Fibroblast of lung (primary cell): Measurements from ENCODE around the gene TCP11. TPM values are rescaled to one million over a fixed set of nuclear protein-coding genes. Genes with fewer than 3 reads are reported as not detected.

ENCODE experiments used
- DNase-seq, 2 donors: peaks; one replicate each; pipeline versions ENCODE4 v3.0.0 to v3.0.0-alpha.2; 2010; ENCODE audit warnings: low read depth in 2 of 2
- H2AFZ ChIP-seq: 2 replicates; pipeline ENCODE4 v1.5.1; 2012; ENCODE audit warnings: low read length, control low read depth, inconsistent platforms
- H3K27ac ChIP-seq: 2 replicates; pipeline ENCODE4 v1.5.1; 2011; ENCODE audit warnings: low read length, control low read depth; ENCODE audit not compliant: insufficient read depth
- H3K27me3 ChIP-seq: 2 replicates; pipeline ENCODE4 v1.5.1; 2011; ENCODE audit warnings: mild to moderate bottlenecking, low read length; ENCODE audit not compliant: control insufficient read depth, insufficient read depth
- H3K36me3 ChIP-seq: 2 replicates; pipeline ENCODE4 v1.5.1; 2011; ENCODE audit warnings: low read length; ENCODE audit not compliant: control insufficient read depth, insufficient read depth
- H3K4me1 ChIP-seq: 2 replicates; pipeline ENCODE4 v1.5.1; 2011; ENCODE audit warnings: low read length; ENCODE audit not compliant: control insufficient read depth, insufficient read depth; ENCODE audit errors: extremely low read depth
- H3K4me2 ChIP-seq: 2 replicates; pipeline ENCODE4 v1.5.1; 2011; ENCODE audit warnings: low read length, control low read depth; ENCODE audit not compliant: insufficient read depth; ENCODE audit errors: extremely low read depth
- H3K4me3 ChIP-seq, 4 experiments: fragments of 200-600 bp in 1 of 4; sonication (generic) in 1 of 4; replicated peaks in 1 of 4; 2 replicates each; pipeline ENCODE4 v1.5.1; 2011 to 2016; ENCODE audit warnings: low read length in 4 of 4, low read depth in 3 of 4, mild to moderate bottlenecking in 3 of 4, control low read depth in 2 of 4, inconsistent platforms in 1 of 4, mixed read lengths in 1 of 4; ENCODE audit not compliant: insufficient read depth in 1 of 4; ENCODE audit errors: control extremely low read depth in 1 of 4
- H3K79me2 ChIP-seq: 2 replicates; pipeline ENCODE4 v1.5.1; 2012; ENCODE audit warnings: mild to moderate bottlenecking, low read length, inconsistent platforms; ENCODE audit not compliant: control insufficient read depth, insufficient read depth
- H3K9ac ChIP-seq: 2 replicates; pipeline ENCODE4 v1.5.1; 2011; ENCODE audit warnings: mild to moderate bottlenecking, low read length, control low read depth; ENCODE audit not compliant: insufficient read depth
- H3K9me3 ChIP-seq: 2 replicates; pipeline ENCODE4 v1.5.1; 2012; ENCODE audit warnings: low read depth, low read length; ENCODE audit not compliant: control insufficient read depth, insufficient read depth
- H4K20me1 ChIP-seq: 2 replicates; pipeline ENCODE4 v1.5.1; 2011; ENCODE audit warnings: low read length; ENCODE audit not compliant: control insufficient read depth, insufficient read depth; ENCODE audit errors: extremely low read depth
- EZH2 ChIP-seq: IDR thresholded peaks from 2 replicates; pipeline ENCODE4 v1.5.1; 2012; ENCODE audit warnings: low read length, control low read depth, mild to moderate bottlenecking; ENCODE audit errors: missing control alignments
- polyA plus RNA-seq, 2 donors: library from polyadenylated mRNA; depleted of rRNA in 1 of 2; stranded (reverse) in 1 of 2; unstranded in 1 of 2; fragments of >200 nt; gene quantifications; 2 replicates each; pipeline ENCODE4 v1.2.1, GENCODE V29; 2011 to 2012; ENCODE audit warnings: missing spikeins in 1 of 2
- total RNA-seq: library from RNA; depleted of rRNA; stranded (reverse); fragments of >200 nt; gene quantifications from 2 replicates; pipeline ENCODE4 v1.2.1, GENCODE V29; 2014
- TF ChIP-seq, protein P1 (sequence below), 2 donors: IDR thresholded peaks in 1 of 2; conservative IDR thresholded peaks in 1 of 2; 1 replicate in 1 of 2; 2 replicates in 1 of 2; pipeline ENCODE4 v1.5.1; 2011 to 2012; ENCODE audit warnings: low read length in 2 of 2, control low read depth in 1 of 2, inconsistent platforms in 1 of 2, low read depth in 1 of 2, mild to moderate bottlenecking in 1 of 2

TCP11 gene
- total and polyA plus RNA-seq, 2 donors (not counting 1 experiment from before 2014, with no cell fraction given): 0.17 to 0.24 TPM

DNA sequence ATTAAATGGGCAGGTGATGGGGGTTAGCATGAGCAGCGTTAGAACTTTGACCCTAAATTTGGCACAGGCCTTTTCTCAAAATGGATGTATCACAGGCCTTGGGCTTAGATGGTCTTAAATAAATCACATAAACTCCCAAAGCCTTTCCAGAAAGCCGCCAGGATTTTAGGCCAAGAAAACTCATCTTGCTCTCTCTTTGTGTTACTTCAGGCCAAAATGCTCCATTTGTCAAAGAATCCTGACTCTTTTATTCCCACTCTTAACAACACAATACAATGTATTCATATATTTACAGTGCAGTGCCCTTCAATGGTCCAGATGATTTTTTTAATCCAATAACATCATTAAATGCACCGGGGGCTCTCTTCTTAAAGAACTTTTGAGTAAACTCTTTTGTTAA lies 5.9 kb upstream of the TCP11 start:
- TF ChIP-seq, protein P1, sequence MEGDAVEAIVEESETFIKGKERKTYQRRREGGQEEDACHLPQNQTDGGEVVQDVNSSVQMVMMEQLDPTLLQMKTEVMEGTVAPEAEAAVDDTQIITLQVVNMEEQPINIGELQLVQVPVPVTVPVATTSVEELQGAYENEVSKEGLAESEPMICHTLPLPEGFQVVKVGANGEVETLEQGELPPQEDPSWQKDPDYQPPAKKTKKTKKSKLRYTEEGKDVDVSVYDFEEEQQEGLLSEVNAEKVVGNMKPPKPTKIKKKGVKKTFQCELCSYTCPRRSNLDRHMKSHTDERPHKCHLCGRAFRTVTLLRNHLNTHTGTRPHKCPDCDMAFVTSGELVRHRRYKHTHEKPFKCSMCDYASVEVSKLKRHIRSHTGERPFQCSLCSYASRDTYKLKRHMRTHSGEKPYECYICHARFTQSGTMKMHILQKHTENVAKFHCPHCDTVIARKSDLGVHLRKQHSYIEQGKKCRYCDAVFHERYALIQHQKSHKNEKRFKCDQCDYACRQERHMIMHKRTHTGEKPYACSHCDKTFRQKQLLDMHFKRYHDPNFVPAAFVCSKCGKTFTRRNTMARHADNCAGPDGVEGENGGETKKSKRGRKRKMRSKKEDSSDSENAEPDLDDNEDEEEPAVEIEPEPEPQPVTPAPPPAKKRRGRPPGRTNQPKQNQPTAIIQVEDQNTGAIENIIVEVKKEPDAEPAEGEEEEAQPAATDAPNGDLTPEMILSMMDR (conservative IDR thresholded peaks at IDR 0.05 in 1 of 2, IDR thresholded peaks at IDR 0.05 in 1 of 2; ENCODE audit: low read depth in 1 of 2, low read length in 2 of 2): no peak
- no peak for TF ChIP-seq EZH2
- no peak overlapping the region for H3K9ac ChIP-seq
- H4K20me1 ChIP-seq: no peaks in the 10 kb centered on the region
- no peak overlapping the region for H3K4me2 ChIP-seq
- H2AFZ ChIP-seq: no peak overlapping the region
- no peaks in the 10 kb centered on the region for H3K27me3 ChIP-seq
- no peak for DNase-seq
- H3K36me3 ChIP-seq: no peaks in the 10 kb centered on the region
- no peak overlapping the region for H3K27ac ChIP-seq
- no peak overlapping the region for H3K4me3 ChIP-seq
- peaks cover 8% of the 10 kb centered on the region for H3K4me1 ChIP-seq
- H3K79me2 ChIP-seq: no peaks in the 10 kb centered on the region
- H3K9me3 ChIP-seq: no peaks in the 10 kb centered on the region

DNA sequence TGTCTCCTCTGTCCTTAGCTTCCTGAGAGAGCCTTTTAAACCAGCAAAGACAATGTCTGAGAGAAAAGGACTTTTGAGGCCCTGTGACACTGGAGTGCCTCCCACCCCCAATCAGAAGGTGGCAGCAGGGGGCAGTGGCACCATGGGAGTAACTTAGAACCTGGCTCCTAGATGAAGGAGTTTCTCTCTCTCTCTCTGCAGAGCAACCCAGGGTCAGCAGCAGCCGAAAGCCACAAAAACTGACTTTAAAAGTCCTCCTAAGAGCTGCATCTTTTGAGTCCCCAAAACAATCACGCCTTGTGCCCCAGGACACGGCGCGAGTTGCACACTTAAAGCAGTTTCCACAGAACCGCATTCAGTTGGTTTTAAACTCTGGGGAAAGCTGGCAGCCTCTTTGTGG lies 5.3 kb upstream of the TCP11 start:
- TF ChIP-seq, protein P1 (conservative IDR thresholded peaks at IDR 0.05 in 1 of 2, IDR thresholded peaks at IDR 0.05 in 1 of 2; ENCODE audit: low read depth in 1 of 2, low read length in 2 of 2): peak; percentile 62 to 81
- no peak for TF ChIP-seq EZH2
- Histone ChIP-seq H3K9ac (no peak overlapping the region), H3K27me3 (no peaks in the 10 kb centered on the region), H3K4me1 (peaks cover 8% of the 10 kb centered on the region), H3K79me2 (no peaks in the 10 kb centered on the region), H3K36me3 (no peaks in the 10 kb centered on the region), H4K20me1 (no peaks in the 10 kb centered on the region), H2AFZ (no peak overlapping the region), H3K4me3 (no peak overlapping the region), H3K27ac (no peak overlapping the region), H3K4me2 (no peak overlapping the region), H3K9me3 (no peaks in the 10 kb centered on the region)
- DNase-seq: peak; percentile 45 to 65

DNA sequence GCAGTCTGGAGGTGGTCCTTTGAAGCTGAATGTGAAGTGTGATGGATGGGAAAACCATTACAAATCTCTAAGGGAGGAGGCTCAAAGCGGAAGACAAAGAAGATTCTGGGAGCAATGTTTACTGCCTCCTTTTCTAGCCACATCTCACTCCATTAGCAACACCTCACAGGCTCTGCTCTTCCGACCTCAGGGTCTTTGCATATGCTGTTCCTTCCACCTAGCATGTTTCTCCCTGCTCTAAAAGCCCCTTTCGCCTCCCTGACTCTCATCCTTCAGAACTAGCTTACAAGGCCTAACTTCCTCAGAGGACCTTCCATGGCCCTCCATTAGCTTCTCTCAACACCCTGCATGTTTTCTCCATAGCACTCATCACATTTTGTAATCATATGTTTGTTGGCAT lies 4.6 kb upstream of the TCP11 start:
- no peak overlapping the region for H3K27ac ChIP-seq
- H3K79me2 ChIP-seq: no peaks in the 10 kb centered on the region
- no peak overlapping the region for H3K4me2 ChIP-seq
- H2AFZ ChIP-seq: no peak overlapping the region
- H3K27me3 ChIP-seq: no peaks in the 10 kb centered on the region
- no peaks in the 10 kb centered on the region for H4K20me1 ChIP-seq
- DNase-seq: no peak
- TF ChIP-seq EZH2: no peak
- TF ChIP-seq, protein P1 (conservative IDR thresholded peaks at IDR 0.05 in 1 of 2, IDR thresholded peaks at IDR 0.05 in 1 of 2; ENCODE audit: low read depth in 1 of 2, low read length in 2 of 2): no peak
- peaks cover 8% of the 10 kb centered on the region for H3K4me1 ChIP-seq
- no peak overlapping the region for H3K4me3 ChIP-seq
- no peak overlapping the region for H3K9ac ChIP-seq
- H3K9me3 ChIP-seq: no peaks in the 10 kb centered on the region
- no peaks in the 10 kb centered on the region for H3K36me3 ChIP-seq
